Fibroblast of lung (primary cell): ENCODE measurements around the gene ASAH2B. TPM values are rescaled to one million over a fixed set of nuclear protein-coding genes. Genes with fewer than 3 reads are reported as not detected.
"Not testable (repeated sequence)": the region's sequence is repeated elsewhere in the genome, so short reads cannot be mapped to it uniquely, and the experiment has no call there.

ENCODE experiments used
- DNase-seq, 2 donors: peaks; one replicate each; pipeline versions ENCODE4 v3.0.0 to v3.0.0-alpha.2; 2010; ENCODE audit warnings: low read depth in 2 of 2
- H2AFZ ChIP-seq: 2 replicates; pipeline ENCODE4 v1.5.1; 2012; ENCODE audit warnings: low read length, control low read depth, inconsistent platforms
- H3K27ac ChIP-seq: 2 replicates; pipeline ENCODE4 v1.5.1; 2011; ENCODE audit warnings: low read length, control low read depth; ENCODE audit not compliant: insufficient read depth
- H3K27me3 ChIP-seq: 2 replicates; pipeline ENCODE4 v1.5.1; 2011; ENCODE audit warnings: mild to moderate bottlenecking, low read length; ENCODE audit not compliant: control insufficient read depth, insufficient read depth
- H3K36me3 ChIP-seq: 2 replicates; pipeline ENCODE4 v1.5.1; 2011; ENCODE audit warnings: low read length; ENCODE audit not compliant: control insufficient read depth, insufficient read depth
- H3K4me1 ChIP-seq: 2 replicates; pipeline ENCODE4 v1.5.1; 2011; ENCODE audit warnings: low read length; ENCODE audit not compliant: control insufficient read depth, insufficient read depth; ENCODE audit errors: extremely low read depth
- H3K4me2 ChIP-seq: 2 replicates; pipeline ENCODE4 v1.5.1; 2011; ENCODE audit warnings: low read length, control low read depth; ENCODE audit not compliant: insufficient read depth; ENCODE audit errors: extremely low read depth
- H3K4me3 ChIP-seq, 4 experiments: fragments of 200-600 bp in 1 of 4; sonication (generic) in 1 of 4; replicated peaks in 1 of 4; 2 replicates each; pipeline ENCODE4 v1.5.1; 2011 to 2016; ENCODE audit warnings: low read length in 4 of 4, low read depth in 3 of 4, mild to moderate bottlenecking in 3 of 4, control low read depth in 2 of 4, inconsistent platforms in 1 of 4, mixed read lengths in 1 of 4; ENCODE audit not compliant: insufficient read depth in 1 of 4; ENCODE audit errors: control extremely low read depth in 1 of 4
- H3K79me2 ChIP-seq: 2 replicates; pipeline ENCODE4 v1.5.1; 2012; ENCODE audit warnings: mild to moderate bottlenecking, low read length, inconsistent platforms; ENCODE audit not compliant: control insufficient read depth, insufficient read depth
- H3K9ac ChIP-seq: 2 replicates; pipeline ENCODE4 v1.5.1; 2011; ENCODE audit warnings: mild to moderate bottlenecking, low read length, control low read depth; ENCODE audit not compliant: insufficient read depth
- H3K9me3 ChIP-seq: 2 replicates; pipeline ENCODE4 v1.5.1; 2012; ENCODE audit warnings: low read depth, low read length; ENCODE audit not compliant: control insufficient read depth, insufficient read depth
- H4K20me1 ChIP-seq: 2 replicates; pipeline ENCODE4 v1.5.1; 2011; ENCODE audit warnings: low read length; ENCODE audit not compliant: control insufficient read depth, insufficient read depth; ENCODE audit errors: extremely low read depth
- polyA plus RNA-seq, 2 donors: library from polyadenylated mRNA; depleted of rRNA in 1 of 2; stranded (reverse) in 1 of 2; unstranded in 1 of 2; fragments of >200 nt; gene quantifications; 2 replicates each; pipeline ENCODE4 v1.2.1, GENCODE V29; 2011 to 2012; ENCODE audit warnings: missing spikeins in 1 of 2
- total RNA-seq: library from RNA; depleted of rRNA; stranded (reverse); fragments of >200 nt; gene quantifications from 2 replicates; pipeline ENCODE4 v1.2.1, GENCODE V29; 2014

ASAH2B gene
- total and polyA plus RNA-seq, 2 donors (not counting 1 experiment from before 2014, with no cell fraction given) = 3.0 to 7.4 TPM

DNA sequence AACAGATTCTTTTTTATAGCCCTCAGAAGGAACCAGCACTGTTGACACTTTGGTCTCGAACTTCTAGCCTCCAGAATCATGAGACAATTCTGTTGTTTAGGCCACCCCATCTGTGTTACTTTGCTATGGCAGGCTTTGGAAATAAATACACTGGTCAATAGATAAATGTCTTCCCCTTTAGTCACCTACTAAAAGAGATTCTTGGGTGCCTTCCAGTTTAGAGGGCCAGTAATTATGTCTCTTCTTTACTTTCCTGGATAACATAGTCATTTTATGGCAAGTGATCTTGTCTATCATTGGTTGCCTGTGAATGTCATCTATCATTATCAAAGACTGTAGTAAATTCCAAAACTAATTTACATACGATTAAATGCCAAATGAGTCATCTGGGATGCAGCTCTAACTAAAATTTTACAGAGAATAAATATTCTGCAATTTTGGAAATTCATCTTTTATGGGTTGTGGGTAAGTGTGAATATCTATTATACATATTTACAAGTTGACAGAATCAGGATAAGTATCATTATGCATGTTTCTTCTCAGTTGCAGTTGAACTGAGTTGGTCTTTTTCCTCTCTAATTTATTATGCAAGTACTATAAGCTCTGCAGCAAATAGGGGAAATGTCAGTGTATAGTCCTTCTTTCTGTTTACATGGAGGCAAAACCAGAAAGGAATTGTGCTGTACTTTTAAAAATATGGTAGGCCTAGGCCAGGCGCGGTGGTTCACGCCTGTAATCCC is 27.2 kb downstream of the ASAH2B start:
- H3K27me3 ChIP-seq, H3K4me2 ChIP-seq, H3K27ac ChIP-seq, H3K4me1 ChIP-seq, H3K79me2 ChIP-seq, H3K36me3 ChIP-seq, H2AFZ ChIP-seq, H3K9me3 ChIP-seq, H3K4me3 ChIP-seq, H4K20me1 ChIP-seq, H3K9ac ChIP-seq: not testable (repeated sequence)
- peak; percentile 4 to 55 for DNase-seq

DNA sequence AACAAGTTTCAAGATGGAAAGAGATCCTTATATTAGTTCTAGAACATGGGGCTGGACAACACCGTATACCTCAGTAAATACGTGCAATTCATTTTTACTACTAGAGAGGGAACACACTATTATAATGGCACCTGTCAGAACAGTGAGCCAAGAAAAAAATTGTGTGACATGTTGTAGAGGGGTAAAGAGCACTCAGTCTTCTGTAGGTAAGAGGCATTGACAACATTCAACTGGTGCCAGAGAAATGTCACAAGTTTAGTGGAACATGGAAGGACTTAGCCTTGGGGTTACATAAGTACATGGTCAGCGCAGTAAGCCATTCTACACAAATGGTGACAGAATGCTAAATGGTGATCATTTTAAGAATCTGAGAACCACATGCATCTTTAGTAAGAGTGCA is 32.3 kb downstream of the ASAH2B start:
- not testable (repeated sequence) for H3K36me3 ChIP-seq, DNase-seq, H2AFZ ChIP-seq, H3K79me2 ChIP-seq, H3K9me3 ChIP-seq, H3K9ac ChIP-seq, H3K4me1 ChIP-seq, H3K4me3 ChIP-seq, H3K27ac ChIP-seq, H3K4me2 ChIP-seq, H3K27me3 ChIP-seq, H4K20me1 ChIP-seq

DNA sequence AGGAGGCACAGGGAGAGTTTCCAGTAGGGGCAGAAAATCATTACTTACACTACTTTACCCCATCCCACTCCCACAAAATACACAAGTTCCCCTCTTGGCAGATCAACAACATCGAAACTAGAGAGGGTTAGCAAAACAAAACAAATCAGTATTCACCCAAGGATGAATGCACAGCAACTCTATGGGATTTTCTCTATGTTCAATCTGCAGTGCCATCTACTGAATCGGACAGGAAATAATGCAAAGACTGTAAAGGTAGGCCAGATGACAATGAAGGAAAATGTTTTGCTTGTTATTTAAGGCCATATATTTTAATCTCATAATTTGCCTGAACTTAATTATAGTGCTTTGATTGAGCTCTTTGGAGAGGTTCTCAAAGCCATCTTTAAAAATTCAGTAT is 35.1 kb downstream of the ASAH2B start:
- H3K9me3 ChIP-seq, H3K27ac ChIP-seq, H4K20me1 ChIP-seq, H3K4me3 ChIP-seq, H3K27me3 ChIP-seq, H3K4me2 ChIP-seq, H3K79me2 ChIP-seq, H3K4me1 ChIP-seq, H2AFZ ChIP-seq, H3K36me3 ChIP-seq, H3K9ac ChIP-seq: not testable (repeated sequence)
- DNase-seq = peak in 1 of 2 donors; percentile 9

DNA sequence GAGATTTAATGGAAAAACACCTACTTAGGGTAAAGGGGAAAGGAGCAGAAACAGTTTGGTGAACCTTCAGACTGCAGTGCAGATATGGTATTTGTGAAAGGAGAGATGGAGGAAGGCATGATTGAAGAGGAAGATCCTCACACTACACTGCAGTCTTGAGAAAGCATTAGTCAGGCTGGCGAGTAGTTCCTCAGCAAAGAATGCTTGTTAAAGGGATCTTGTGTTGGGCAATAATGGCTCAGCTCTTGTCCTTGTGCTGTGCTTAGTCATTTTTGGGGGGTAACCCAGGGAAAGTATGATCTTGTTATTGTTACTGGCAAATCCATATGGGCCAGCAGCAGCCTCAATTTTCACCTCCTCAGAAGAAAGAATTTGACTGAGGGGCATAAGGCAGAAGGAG is 40.3 kb downstream of the ASAH2B start:
- not testable (repeated sequence) for H3K9me3 ChIP-seq, H3K4me3 ChIP-seq, H2AFZ ChIP-seq, H3K79me2 ChIP-seq, H4K20me1 ChIP-seq, H3K9ac ChIP-seq, DNase-seq, H3K36me3 ChIP-seq, H3K4me2 ChIP-seq, H3K27ac ChIP-seq, H3K27me3 ChIP-seq, H3K4me1 ChIP-seq

DNA sequence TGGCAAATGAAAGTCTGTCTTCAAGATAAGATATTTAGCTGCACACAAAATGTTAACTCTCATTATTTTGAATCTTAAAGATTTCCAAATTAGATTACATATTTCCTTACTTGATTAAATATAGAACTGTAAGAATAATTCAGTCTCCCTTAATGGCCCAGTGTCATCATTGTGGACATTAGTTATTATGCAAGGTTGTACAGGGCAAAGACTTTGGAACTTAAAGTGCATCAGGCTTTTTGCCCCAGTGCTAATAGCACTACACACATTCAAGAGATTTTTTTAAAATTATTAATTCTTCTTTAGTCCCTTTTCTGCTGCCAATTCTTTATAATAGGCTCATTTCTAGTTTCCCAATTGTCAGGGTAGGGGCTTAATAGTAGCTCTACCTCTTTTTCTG is 42.3 kb downstream of the ASAH2B start:
- not testable (repeated sequence) for H3K27me3 ChIP-seq, DNase-seq, H2AFZ ChIP-seq

DNA sequence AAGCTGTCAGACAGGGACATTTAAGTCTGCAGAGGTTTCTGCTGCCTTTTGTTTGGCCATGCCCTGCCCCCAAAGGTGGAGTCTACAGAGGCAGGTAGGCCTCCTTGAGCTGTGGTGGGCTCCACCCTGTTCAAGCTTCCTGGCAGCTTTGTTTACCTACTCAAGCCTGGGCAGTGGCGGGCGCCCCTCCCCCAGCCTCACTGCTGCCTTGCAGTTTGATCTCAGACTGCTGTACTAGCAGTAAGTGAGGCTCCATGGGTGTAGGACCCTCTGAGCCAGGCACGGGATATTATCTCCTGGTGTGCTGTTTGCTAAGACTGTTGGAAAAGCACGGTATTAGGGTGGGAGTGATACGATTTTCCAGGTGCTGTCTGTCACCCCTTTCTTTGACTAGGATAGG is 48.2 kb downstream of the ASAH2B start:
- H3K9me3 ChIP-seq, H3K9ac ChIP-seq, H3K27ac ChIP-seq, H3K4me3 ChIP-seq, H3K27me3 ChIP-seq, H3K4me1 ChIP-seq, H2AFZ ChIP-seq, H3K36me3 ChIP-seq, H3K79me2 ChIP-seq, DNase-seq, H4K20me1 ChIP-seq, H3K4me2 ChIP-seq: not testable (repeated sequence)

More for the DNA sequence above, 42.3 kb downstream of the ASAH2B start:
- H3K9me3 ChIP-seq, H4K20me1 ChIP-seq, H3K79me2 ChIP-seq, H3K4me3 ChIP-seq, H3K36me3 ChIP-seq, H3K9ac ChIP-seq, H3K4me1 ChIP-seq, H3K4me2 ChIP-seq, H3K27ac ChIP-seq: not testable (repeated sequence)
